OCI-LY1 (cell line): ENCODE results near the gene AGBL3.

Experiments
- CTCF ChIP-seq: fragments of 200-600 bp; sonication (generic), shearing (Covaris generic); IDR thresholded peaks from 2 replicates; pipeline ENCODE4 v1.5.1; 2017; ENCODE audit warnings: mild to moderate bottlenecking, antibody characterized with exemption, low read length, moderate library complexity, mixed read lengths
- EZH2 ChIP-seq: fragments of 200-600 bp; sonication (generic), shearing (Covaris generic); IDR thresholded peaks from 2 replicates; pipeline ENCODE4 v1.8.0; 2017; ENCODE audit warnings: borderline replicate concordance, mixed run types, mild to moderate bottlenecking, antibody characterized with exemption, low read length, moderate library complexity, mixed read lengths

- peak; percentile 34; the same call in 1 of the 2 replicates for TF ChIP-seq CTCF
- TF ChIP-seq EZH2, result no peak
Observed at GRCh38 chr7:135160858-135161653, 174.7 kb downstream of the AGBL3 start.
